ENCODE data around the gene PANX1.

The PANX1 gene

DNA sequence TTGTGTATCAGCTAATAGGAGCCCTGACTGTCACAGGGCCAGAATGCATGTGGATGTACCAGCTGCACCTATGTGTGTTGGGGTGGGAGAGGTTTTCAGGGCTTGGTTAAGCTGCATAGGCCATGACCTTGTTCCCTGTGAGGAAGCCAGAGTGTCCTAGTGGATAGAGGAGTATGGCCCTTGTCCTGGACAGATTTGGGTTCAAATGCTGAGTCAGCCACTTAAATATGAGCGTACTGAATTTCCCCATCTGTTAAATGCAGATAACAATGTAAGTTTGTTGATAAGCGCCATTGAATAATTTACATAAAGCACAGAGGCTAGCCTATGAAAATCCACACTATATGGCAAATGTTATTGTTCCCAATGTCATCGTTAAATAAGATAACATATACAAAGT is 74.4 kb downstream of the PANX1 start:
- no peak for DNase-seq (ENCODE audit: low read depth)
- H3K4me3 ChIP-seq (replicated peaks; ENCODE audit: low read depth, low read length): no peak overlapping the region
- TF ChIP-seq, protein P1, sequence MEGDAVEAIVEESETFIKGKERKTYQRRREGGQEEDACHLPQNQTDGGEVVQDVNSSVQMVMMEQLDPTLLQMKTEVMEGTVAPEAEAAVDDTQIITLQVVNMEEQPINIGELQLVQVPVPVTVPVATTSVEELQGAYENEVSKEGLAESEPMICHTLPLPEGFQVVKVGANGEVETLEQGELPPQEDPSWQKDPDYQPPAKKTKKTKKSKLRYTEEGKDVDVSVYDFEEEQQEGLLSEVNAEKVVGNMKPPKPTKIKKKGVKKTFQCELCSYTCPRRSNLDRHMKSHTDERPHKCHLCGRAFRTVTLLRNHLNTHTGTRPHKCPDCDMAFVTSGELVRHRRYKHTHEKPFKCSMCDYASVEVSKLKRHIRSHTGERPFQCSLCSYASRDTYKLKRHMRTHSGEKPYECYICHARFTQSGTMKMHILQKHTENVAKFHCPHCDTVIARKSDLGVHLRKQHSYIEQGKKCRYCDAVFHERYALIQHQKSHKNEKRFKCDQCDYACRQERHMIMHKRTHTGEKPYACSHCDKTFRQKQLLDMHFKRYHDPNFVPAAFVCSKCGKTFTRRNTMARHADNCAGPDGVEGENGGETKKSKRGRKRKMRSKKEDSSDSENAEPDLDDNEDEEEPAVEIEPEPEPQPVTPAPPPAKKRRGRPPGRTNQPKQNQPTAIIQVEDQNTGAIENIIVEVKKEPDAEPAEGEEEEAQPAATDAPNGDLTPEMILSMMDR (IDR thresholded peaks at IDR 0.05; ENCODE audit: low read length, missing control alignments): no peak

DNA sequence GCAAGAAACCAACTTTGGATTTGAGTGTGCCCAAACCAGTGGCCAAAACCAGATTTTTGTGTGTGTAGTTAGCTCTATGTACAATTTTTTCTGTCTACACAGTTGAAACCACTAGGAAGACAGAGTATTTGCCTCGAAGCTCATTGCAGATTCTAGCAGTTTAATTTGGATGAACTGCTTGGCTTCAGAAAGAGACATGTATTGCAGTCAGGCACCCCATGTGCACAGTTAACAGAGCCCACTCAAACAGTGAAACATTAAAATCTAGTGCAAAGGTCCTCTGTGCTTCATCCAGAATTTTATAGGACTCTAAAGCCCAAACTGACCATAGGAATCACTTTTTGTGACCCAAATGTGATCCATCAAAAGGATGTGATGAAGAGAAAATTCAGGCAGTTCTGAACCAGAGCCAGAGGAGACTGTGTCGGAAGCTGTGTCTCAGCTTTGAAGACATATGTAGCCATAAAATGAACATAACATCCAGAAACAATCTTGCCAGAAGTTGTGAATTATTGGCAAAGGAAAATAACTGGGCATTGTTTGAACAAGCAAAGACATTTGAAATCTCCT is 82.7 kb downstream of the PANX1 start:
- TF ChIP-seq, protein P1 (IDR thresholded peaks at IDR 0.05; ENCODE audit: low read length, missing control alignments): no peak
- no peak overlapping the region for H3K4me3 ChIP-seq (replicated peaks; ENCODE audit: low read depth, low read length)
- DNase-seq (ENCODE audit: low read depth): no peak

DNA sequence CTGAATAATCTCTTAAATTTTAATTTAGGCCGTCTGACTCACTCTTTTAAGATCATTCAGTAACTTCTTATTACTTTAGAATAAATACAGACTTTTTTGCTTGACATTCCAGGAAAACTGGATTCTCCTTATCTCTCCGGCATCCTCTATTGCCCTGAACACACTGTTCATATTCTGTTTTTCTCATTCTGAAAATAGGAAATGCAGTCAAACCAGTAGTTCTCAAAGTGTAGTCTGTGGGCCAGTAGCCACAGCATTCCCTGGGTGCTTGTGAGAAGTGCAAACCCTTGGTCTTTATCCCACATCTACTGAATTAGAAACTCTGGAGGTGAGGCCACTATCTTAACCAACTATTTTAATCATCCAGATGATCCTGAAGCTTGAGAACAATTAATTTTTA is 84.3 kb downstream of the PANX1 start:
- H3K4me3 ChIP-seq (replicated peaks; ENCODE audit: low read depth, low read length): no peak overlapping the region
- TF ChIP-seq, protein P1 (IDR thresholded peaks at IDR 0.05; ENCODE audit: low read length, missing control alignments): no peak
- no peak for DNase-seq (ENCODE audit: low read depth)

DNA sequence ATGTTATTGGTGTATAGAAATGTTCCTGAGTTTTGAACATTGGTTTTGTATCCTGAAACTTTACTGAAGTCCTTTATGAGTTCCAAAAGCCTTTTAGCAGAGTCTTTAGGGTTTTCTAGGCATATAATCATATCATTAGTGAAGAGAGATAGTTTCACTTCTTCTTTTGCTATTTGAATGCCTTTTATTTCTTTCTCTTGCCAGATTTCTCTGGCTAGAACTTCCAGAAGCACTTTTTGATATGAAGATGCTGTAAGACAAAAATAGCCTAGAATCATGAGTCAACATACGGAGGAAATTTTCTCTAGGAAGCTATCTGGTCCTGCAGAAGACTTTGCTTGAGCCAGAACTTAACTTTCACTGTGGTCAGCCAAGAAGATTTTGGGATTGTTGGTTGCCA is 89.1 kb downstream of the PANX1 start:
- no peak overlapping the region for H3K4me3 ChIP-seq (replicated peaks; ENCODE audit: low read depth, low read length)
- TF ChIP-seq, protein P1 (IDR thresholded peaks at IDR 0.05; ENCODE audit: low read length, missing control alignments): no peak
- no peak for DNase-seq (ENCODE audit: low read depth)

DNA sequence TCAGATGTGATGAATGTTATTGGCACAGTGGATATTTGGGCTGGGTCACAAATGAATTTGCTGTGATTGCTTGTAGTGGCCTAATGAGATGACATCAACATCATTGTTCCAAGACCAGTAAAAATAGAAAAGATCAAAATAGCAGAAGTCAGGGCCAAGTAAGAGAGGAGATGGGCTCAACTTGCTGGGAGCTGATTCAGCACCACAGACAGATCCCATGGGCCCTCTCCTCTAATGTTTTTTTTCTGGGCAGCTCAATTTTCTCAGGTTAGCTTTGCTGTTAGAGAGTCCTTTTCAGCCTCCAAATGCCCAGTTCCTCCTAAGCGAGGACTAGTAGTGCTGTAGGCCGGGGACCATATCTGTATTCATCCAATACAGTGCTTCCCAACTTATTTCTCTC is 89.7 kb downstream of the PANX1 start:
- TF ChIP-seq, protein P1 (IDR thresholded peaks at IDR 0.05; ENCODE audit: low read length, missing control alignments): no peak
- no peak overlapping the region for H3K4me3 ChIP-seq (replicated peaks; ENCODE audit: low read depth, low read length)
- no peak for DNase-seq (ENCODE audit: low read depth)

DNA sequence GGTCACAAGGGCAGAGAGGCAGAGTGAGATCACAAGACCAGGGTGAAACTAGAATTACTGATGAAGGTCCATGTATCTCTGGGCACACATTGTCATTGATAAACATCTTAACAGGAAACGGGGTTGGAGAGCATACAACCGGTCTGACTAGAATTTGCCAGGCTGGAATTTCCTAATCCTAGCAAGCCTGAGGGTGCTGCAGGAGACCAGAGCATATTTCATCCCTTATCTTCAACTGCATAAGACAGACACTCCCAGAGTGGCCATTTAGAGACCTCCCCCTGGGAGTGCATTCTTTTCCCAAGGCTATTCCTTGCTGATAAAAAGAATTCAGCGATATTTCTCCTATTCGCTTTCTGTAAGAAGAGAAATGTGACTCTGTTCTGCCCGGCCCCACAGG is 91.1 kb downstream of the PANX1 start:
- DNase-seq (ENCODE audit: low read depth): no peak
- H3K4me3 ChIP-seq (replicated peaks; ENCODE audit: low read depth, low read length): no peak overlapping the region
- TF ChIP-seq, protein P1 (IDR thresholded peaks at IDR 0.05; ENCODE audit: low read length, missing control alignments): no peak

DNA sequence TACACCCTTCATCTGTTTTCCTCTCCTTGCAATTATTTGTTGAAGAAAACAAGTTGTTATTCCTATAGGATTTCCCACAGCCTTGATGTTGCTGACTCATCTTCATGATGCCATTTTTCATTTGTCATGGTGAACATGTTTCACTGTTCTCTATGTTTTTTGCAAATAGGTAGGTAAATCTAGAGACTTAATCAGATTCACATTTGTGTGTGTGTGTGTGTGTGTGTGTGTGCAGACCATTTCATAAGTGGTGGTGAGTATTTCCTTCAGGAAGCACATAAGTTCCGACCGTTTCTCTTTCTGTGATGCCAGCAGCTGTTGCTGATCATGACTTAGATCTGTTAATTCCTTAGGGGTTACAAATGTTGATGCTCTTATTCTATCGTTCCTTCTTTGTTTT is 95.4 kb downstream of the PANX1 start:
- no peak for DNase-seq (ENCODE audit: low read depth)
- no peak overlapping the region for H3K4me3 ChIP-seq (replicated peaks; ENCODE audit: low read depth, low read length)
- TF ChIP-seq, protein P1 (IDR thresholded peaks at IDR 0.05; ENCODE audit: low read length, missing control alignments): no peak
